RKO (cell line): Measurements from ENCODE around the gene LZTFL1.

Source experiments
- DNase-seq: peaks from one replicate; pipeline ENCODE4 v3.0.0-alpha.2; 2016; ENCODE audit warnings: low spot score

LZTFL1 gene

GRCh38 chr3:45841757-45842491 lies at the start of gene LZTFL1:
Gene LZTFL1 (minus strand): TSS chr3:45842119. CDS start chr3:45841991, 128 bp downstream.
- DNase-seq, result peak; percentile 98

- no peak for DNase-seq
Observed at GRCh38 chr3:45890405-45890804, 48.5 kb upstream of the LZTFL1 start.

GRCh38 chr3:45889337-45889736 lies 47.4 kb upstream of the LZTFL1 start:
- no peak for DNase-seq

- no peak for DNase-seq
Observed at GRCh38 chr3:45887759-45888511, 46.0 kb upstream of the LZTFL1 start.

- no peak for DNase-seq
Observed at GRCh38 chr3:45887285-45887684, 45.4 kb upstream of the LZTFL1 start.

- no peak for DNase-seq
Observed at GRCh38 chr3:45885979-45886705, 44.2 kb upstream of the LZTFL1 start, which contains the start of gene CCR9. Gene CCR9 (plus strand): TSS chr3:45886543. CDS start chr3:45894934, 8,391 bp downstream.

- no peak for DNase-seq
Observed at GRCh38 chr3:45884368-45885201, 42.7 kb upstream of the LZTFL1 start.

- peak; percentile 22 for DNase-seq
Observed at GRCh38 chr3:45881078-45882022, 39.4 kb upstream of the LZTFL1 start.

GRCh38 chr3:45880725-45881077 lies 38.8 kb upstream of the LZTFL1 start:
- DNase-seq, result no peak

- no peak for DNase-seq
Observed at GRCh38 chr3:45878124-45878523, 36.2 kb upstream of the LZTFL1 start.

GRCh38 chr3:45874677-45875346 lies 32.9 kb upstream of the LZTFL1 start:
- DNase-seq, result no peak

- no peak for DNase-seq
Observed at GRCh38 chr3:45873638-45874037, 31.7 kb upstream of the LZTFL1 start.

GRCh38 chr3:45873036-45873435 lies 31.1 kb upstream of the LZTFL1 start:
- no peak for DNase-seq

- DNase-seq, result no peak
Observed at GRCh38 chr3:45872569-45872968, 30.6 kb upstream of the LZTFL1 start.

- DNase-seq, result no peak
Observed at GRCh38 chr3:45871780-45872179, 29.9 kb upstream of the LZTFL1 start.

- DNase-seq, result no peak
Observed at GRCh38 chr3:45870099-45870498, 28.2 kb upstream of the LZTFL1 start.

- DNase-seq, result no peak
Observed at GRCh38 chr3:45869638-45870037, 27.7 kb upstream of the LZTFL1 start.

- no peak for DNase-seq
Observed at GRCh38 chr3:45868650-45869049, 26.7 kb upstream of the LZTFL1 start.

GRCh38 chr3:45868213-45868612 lies 26.3 kb upstream of the LZTFL1 start:
- DNase-seq, result no peak

GRCh38 chr3:45865563-45865962 lies 23.6 kb upstream of the LZTFL1 start:
- DNase-seq, result no peak
